Activated CD4-positive, CD25-positive, alpha-beta regulatory T cell treated with anti-CD3 and anti-CD28 coated beads, Interleukin-2, amount 50 U/mL, for 16 hours (primary cell): Measurements from ENCODE around the gene NEGR1.

Source experiments
- DNase-seq: peaks from one replicate; pipeline ENCODE4 v3.0.0-alpha.2; 2020; ENCODE audit warnings: low read depth, low spot score

NEGR1 gene

GRCh38 chr1:71785000-71785399 is 497.3 kb downstream of the NEGR1 start:
- DNase-seq: no peak

- no peak for DNase-seq
Measured at GRCh38 chr1:71784241-71784640, 498.1 kb downstream of the NEGR1 start.

GRCh38 chr1:71783071-71783470 is 499.3 kb downstream of the NEGR1 start:
- DNase-seq: no peak

- no peak for DNase-seq
Measured at GRCh38 chr1:71781450-71781849, 500.9 kb downstream of the NEGR1 start.

- no peak for DNase-seq
Measured at GRCh38 chr1:71780681-71781080, 501.7 kb downstream of the NEGR1 start.

- no peak for DNase-seq
Measured at GRCh38 chr1:71778940-71779339, 503.4 kb downstream of the NEGR1 start.

- no peak for DNase-seq
Measured at GRCh38 chr1:71777094-71777493, 505.2 kb downstream of the NEGR1 start.

GRCh38 chr1:71774705-71775104 is 507.6 kb downstream of the NEGR1 start:
- no peak for DNase-seq

GRCh38 chr1:71770121-71770520 is 512.2 kb downstream of the NEGR1 start:
- DNase-seq: no peak

- no peak for DNase-seq
Measured at GRCh38 chr1:71766748-71767147, 515.6 kb downstream of the NEGR1 start.

GRCh38 chr1:71762514-71763255 is 519.7 kb downstream of the NEGR1 start:
- DNase-seq: no peak

- no peak for DNase-seq
Measured at GRCh38 chr1:71755441-71755840, 526.9 kb downstream of the NEGR1 start.

- DNase-seq: no peak
Measured at GRCh38 chr1:71753746-71754145, 528.6 kb downstream of the NEGR1 start.

- no peak for DNase-seq
Measured at GRCh38 chr1:71745326-71745725, 537.0 kb downstream of the NEGR1 start.

- no peak for DNase-seq
Measured at GRCh38 chr1:71743862-71744261, 538.5 kb downstream of the NEGR1 start.

GRCh38 chr1:71738910-71739309 is 543.4 kb downstream of the NEGR1 start:
- DNase-seq: no peak

GRCh38 chr1:71738256-71738655 is 544.1 kb downstream of the NEGR1 start:
- DNase-seq: no peak

GRCh38 chr1:71737768-71738167 is 544.6 kb downstream of the NEGR1 start:
- no peak for DNase-seq

GRCh38 chr1:71733121-71733520 is 549.2 kb downstream of the NEGR1 start:
- DNase-seq: no peak

- no peak for DNase-seq
Measured at GRCh38 chr1:71721532-71721931, 560.8 kb downstream of the NEGR1 start.

- no peak for DNase-seq
Measured at GRCh38 chr1:71719330-71719729, 563.0 kb downstream of the NEGR1 start.

GRCh38 chr1:71717186-71717585 is 565.2 kb downstream of the NEGR1 start:
- no peak for DNase-seq

- no peak for DNase-seq
Measured at GRCh38 chr1:71711456-71711855, 570.9 kb downstream of the NEGR1 start.
